Measurements from ENCODE around the gene GBP2. TPM values are rescaled to one million over a fixed set of nuclear protein-coding genes. Genes with fewer than 3 reads are reported as not detected.

The GBP2 gene
- total RNA-seq, 1 donor from 2014 or later: 40.8 TPM

- no peak for DNase-seq
Observed at GRCh38 chr1:89125240-89125912, 538 bp downstream of the GBP2 start.

DNA sequence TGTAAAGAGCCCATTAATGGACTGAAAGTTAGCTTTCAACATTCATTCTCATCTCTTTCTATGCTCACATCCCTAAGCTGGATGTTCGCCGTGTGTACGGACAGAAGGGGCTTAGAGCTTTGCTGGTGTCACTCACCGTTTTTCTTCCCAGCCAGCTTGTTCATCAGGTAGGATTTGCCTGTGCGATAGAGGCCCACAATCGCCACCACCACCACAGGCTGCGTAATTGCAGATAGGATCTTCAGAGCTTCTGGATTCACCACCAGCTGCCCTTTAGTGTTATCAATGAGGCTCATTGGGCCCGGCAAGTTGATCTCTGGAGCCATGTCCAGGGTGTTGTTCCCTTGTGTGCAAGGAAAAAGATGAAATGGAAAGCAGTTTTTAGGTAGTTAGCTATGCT is 4.3 kb downstream of the GBP2 start:
- ATAC-seq (no peak), DNase-seq (no peak)
- intact Hi-C loops (cut with DNase I): no loop called here
- peaks cover 51% of the 10 kb centered on the region for H3K36me3 ChIP-seq
- H3K27me3 ChIP-seq: no peaks in the 10 kb centered on the region
- H3K4me3 ChIP-seq: no peak overlapping the region
- H3K27ac ChIP-seq: no peak overlapping the region
- TF ChIP-seq, protein P1, sequence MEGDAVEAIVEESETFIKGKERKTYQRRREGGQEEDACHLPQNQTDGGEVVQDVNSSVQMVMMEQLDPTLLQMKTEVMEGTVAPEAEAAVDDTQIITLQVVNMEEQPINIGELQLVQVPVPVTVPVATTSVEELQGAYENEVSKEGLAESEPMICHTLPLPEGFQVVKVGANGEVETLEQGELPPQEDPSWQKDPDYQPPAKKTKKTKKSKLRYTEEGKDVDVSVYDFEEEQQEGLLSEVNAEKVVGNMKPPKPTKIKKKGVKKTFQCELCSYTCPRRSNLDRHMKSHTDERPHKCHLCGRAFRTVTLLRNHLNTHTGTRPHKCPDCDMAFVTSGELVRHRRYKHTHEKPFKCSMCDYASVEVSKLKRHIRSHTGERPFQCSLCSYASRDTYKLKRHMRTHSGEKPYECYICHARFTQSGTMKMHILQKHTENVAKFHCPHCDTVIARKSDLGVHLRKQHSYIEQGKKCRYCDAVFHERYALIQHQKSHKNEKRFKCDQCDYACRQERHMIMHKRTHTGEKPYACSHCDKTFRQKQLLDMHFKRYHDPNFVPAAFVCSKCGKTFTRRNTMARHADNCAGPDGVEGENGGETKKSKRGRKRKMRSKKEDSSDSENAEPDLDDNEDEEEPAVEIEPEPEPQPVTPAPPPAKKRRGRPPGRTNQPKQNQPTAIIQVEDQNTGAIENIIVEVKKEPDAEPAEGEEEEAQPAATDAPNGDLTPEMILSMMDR (IDR thresholded peaks at IDR 0.05): no peak
- H3K9me3 ChIP-seq: no peaks in the 10 kb centered on the region
- peaks cover 21% of the 10 kb centered on the region for H3K4me1 ChIP-seq

More at GRCh38 chr1:89125240-89125912, 538 bp downstream of the GBP2 start:
- Histone ChIP-seq H3K9me3 (no peaks in the 10 kb centered on the region), H3K36me3 (peaks cover 14% of the 10 kb centered on the region), H3K4me1 (peaks cover 35% of the 10 kb centered on the region), H3K4me3 (peak overlapping the region; percentile 63), H3K27me3 (no peaks in the 10 kb centered on the region), H3K27ac (peak overlapping the region; percentile 87)
- intact Hi-C loops (cut with DNase I): no loop called here
- TF ChIP-seq, protein P1 (IDR thresholded peaks at IDR 0.05): no peak
- ATAC-seq: peak; percentile 68

DNA sequence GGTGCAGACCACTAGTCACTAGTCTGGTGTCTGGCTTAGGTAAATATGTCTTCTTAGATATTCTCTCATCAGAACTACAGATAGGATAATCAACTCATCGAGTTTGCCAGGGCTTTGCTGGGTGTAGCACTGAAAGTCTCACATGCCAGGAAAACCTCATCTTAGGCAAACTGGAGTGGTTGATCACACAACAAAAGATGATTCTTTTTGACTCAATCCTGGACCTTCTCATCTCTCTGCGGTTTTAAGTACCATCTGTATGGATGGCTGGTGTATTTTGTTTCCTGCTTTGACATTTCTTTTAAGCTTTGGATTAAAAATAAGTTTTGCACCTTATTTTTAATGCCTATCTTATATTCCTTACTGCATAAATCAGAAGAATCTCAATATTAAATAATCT is 11.3 kb downstream of the GBP2 start:
- H3K27me3 ChIP-seq: no peaks in the 10 kb centered on the region
- no peak for DNase-seq
- no peaks in the 10 kb centered on the region for H3K9me3 ChIP-seq
- intact Hi-C loops (cut with DNase I): no loop called here
- peaks cover 97% of the 10 kb centered on the region for H3K36me3 ChIP-seq
- H3K27ac ChIP-seq: no peak overlapping the region
- no peak overlapping the region for H3K4me3 ChIP-seq
- TF ChIP-seq, protein P1 (IDR thresholded peaks at IDR 0.05): no peak
- no peaks in the 10 kb centered on the region for H3K4me1 ChIP-seq
- ATAC-seq: no peak

- Histone ChIP-seq H3K27me3 (no peaks in the 10 kb centered on the region), H3K36me3 (peaks cover 97% of the 10 kb centered on the region), H3K27ac (no peak overlapping the region), H3K4me3 (no peak overlapping the region), H3K9me3 (no peaks in the 10 kb centered on the region), H3K4me1 (no peaks in the 10 kb centered on the region)
- ATAC-seq (no peak), DNase-seq (no peak)
- TF ChIP-seq, protein P1 (IDR thresholded peaks at IDR 0.05): no peak
- intact Hi-C loops (cut with DNase I): no loop called here
Observed at GRCh38 chr1:89112871-89113613, 12.9 kb downstream of the GBP2 start.

GRCh38 chr1:89104687-89105086 is 21.2 kb downstream of the GBP2 start:
- DNase-seq (no peak), ATAC-seq (no peak)
- Histone ChIP-seq H3K27me3 (no peaks in the 10 kb centered on the region), H3K4me3 (no peak overlapping the region), H3K27ac (no peak overlapping the region), H3K36me3 (peaks cover 50% of the 10 kb centered on the region), H3K9me3 (no peaks in the 10 kb centered on the region), H3K4me1 (no peaks in the 10 kb centered on the region)
- TF ChIP-seq, protein P1 (IDR thresholded peaks at IDR 0.05): no peak
- intact Hi-C loops (cut with DNase I): no loop called here
